RPMI7951 (cell line): ENCODE results near the gene PABPC1L. TPM values are rescaled to one million over a fixed set of nuclear protein-coding genes. Genes with fewer than 3 reads are reported as not detected.

Experiments used
- DNase-seq: peaks from one replicate; pipeline ENCODE4 v3.0.0-alpha.2; 2012; ENCODE audit warnings: low read depth
- total RNA-seq: library from RNA; depleted of rRNA; stranded (reverse); fragments of >200 nt; shearing (Covaris generic); gene quantifications from 2 replicates; pipeline ENCODE4 v1.2.3, GENCODE V29; 2014

The PABPC1L gene
- total RNA-seq, 1 experiment from 2014 or later: 4.9 TPM

- DNase-seq: no peak
These were observed 32.6 kb downstream of the PABPC1L start for GRCh38 chr20:44942264-44942973.

DNA sequence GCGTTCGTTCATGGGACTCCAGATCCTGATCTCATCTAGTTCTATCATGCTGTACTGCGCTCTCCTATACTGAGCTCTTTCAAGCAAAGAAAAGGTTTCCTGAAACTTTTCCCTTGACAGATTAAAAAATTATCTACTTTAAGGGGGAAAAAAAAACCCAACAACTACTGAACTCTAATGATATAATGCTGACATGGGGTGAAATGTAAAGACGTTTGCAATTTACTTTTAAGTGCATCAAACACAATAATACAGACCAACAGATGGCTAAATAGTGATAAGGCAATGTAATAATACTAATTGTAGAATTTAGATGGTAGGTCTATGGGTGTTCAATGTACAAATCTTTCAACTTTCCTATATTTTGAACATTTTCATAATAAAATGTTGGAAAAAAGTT, 34.0 kb downstream of the PABPC1L start:
- no peak for DNase-seq

- no peak for DNase-seq
These were observed 35.4 kb downstream of the PABPC1L start for GRCh38 chr20:44945261-44945660.

- DNase-seq: no peak
These were observed 36.5 kb downstream of the PABPC1L start for GRCh38 chr20:44946271-44946852.

GRCh38 chr20:44948107-44948506, 38.2 kb downstream of the PABPC1L start:
- no peak for DNase-seq

DNA sequence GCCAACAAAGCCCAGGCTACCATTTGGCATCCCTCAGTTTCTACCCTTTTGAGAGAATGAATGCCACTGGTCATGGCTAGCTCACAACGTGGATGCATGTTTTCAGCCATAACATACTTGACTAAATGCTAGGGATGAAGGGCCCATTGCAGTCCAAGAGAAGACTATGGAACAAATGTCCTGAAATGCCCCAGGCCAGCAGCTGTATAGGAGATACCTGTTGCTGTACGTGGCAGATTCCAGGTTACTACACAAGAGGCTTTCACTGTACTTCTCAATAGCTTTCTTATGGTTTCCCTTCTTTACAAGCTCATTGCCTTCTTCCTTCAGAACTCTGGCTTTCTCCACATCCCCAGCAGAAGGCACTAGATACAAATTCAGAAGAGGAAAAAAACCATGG, 38.7 kb downstream of the PABPC1L start:
- DNase-seq: no peak

DNA sequence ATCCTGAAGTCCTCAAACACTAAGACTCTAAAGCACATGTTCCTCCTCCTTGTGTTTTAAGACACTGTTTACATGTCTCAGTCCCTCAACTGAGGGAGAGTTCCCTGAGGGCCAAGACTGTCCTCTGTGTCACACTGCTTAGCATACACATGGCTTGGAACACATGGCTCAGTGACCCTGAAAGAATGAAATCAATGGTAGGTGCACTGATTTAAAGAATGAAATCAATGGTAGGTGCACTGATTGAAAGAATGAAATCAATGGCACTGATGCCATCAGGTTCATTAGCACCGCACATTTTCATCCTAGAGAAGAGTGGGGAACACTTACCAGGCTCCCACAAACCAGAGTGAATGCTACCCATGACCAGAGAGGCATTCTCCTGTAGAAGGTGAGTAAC, 40.5 kb downstream of the PABPC1L start:
- DNase-seq: no peak

GRCh38 chr20:44952731-44953130, 42.9 kb downstream of the PABPC1L start:
- DNase-seq: no peak

DNA sequence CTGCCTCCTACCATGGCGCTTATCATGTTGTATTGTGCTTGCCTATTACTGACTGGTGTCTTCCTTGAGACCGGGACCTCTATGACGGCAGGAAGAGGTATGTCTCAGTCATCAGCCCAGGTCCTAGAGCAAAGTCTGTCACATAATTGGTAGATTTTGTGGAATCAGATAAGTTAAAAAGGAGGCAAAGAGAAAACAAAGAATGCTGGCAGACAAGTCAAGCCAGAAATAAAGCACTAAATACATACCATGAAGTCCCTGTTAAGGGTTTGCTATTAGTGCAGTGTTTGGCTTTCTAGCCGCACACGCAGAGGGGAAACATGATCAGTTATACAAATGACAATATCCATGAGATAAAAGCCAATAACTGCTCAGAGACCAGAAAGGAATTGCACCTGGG, 44.4 kb downstream of the PABPC1L start:
- no peak for DNase-seq

DNA sequence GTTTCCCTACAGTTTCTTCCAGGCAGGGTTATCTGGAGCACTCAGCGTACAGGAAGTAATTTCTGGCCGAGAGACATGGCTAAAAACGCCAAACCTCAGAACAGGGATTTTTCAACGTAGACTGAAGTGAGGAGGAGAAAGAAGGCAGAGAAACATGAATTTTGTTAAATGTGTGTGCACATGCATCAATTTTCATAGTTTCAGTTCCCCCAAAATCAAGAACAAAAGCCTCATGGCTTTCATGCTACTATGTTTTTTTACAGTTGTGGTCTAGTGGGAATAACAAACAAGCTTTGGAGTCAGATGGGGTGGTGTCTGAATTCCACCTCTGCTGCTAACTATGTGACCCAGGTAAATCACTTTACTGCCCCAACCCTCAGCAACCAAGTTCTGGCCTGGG, 45.4 kb downstream of the PABPC1L start:
- no peak for DNase-seq

- DNase-seq: no peak
These were observed 46.5 kb downstream of the PABPC1L start for GRCh38 chr20:44956410-44956809.

GRCh38 chr20:44958276-44958675, 48.4 kb downstream of the PABPC1L start:
- no peak for DNase-seq

DNA sequence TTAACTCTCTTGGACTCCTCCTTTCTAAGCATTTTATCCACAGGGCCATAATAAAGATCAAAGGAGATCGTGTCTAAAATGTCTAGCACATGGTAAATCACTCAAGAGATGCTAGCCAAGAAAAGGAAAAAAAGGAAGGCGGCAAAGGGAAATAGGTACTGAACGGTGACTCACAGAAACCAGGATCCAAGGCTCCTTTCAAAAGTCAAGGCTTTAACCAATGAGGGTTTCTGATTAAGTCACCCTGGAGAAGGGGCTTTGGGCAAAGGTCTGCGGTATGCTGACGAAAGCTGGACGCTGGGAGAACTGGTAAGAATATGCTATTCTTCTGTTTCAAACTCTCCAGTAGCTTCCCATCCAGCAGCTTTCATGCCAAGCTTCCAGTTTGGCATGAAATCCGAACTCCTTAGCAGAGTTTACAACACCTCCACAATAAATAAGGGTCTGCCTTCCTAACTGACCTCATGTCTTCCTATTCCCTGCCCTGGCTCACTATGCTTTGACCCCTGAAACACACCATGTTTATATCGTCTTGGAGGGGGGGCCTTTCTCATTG, 49.3 kb downstream of the PABPC1L start:
- DNase-seq: peak; percentile 47

GRCh38 chr20:44959638-44960102, 49.8 kb downstream of the PABPC1L start:
- peak; percentile 73 for DNase-seq

- peak; percentile 93 for DNase-seq
These were observed 50.4 kb downstream of the PABPC1L start, which contains the start of gene TOMM34 for GRCh38 chr20:44960103-44960852. TSS of gene TOMM34 (minus strand) at chr20:44960397. CDS start at chr20:44960333, 64 bp downstream.

DNA sequence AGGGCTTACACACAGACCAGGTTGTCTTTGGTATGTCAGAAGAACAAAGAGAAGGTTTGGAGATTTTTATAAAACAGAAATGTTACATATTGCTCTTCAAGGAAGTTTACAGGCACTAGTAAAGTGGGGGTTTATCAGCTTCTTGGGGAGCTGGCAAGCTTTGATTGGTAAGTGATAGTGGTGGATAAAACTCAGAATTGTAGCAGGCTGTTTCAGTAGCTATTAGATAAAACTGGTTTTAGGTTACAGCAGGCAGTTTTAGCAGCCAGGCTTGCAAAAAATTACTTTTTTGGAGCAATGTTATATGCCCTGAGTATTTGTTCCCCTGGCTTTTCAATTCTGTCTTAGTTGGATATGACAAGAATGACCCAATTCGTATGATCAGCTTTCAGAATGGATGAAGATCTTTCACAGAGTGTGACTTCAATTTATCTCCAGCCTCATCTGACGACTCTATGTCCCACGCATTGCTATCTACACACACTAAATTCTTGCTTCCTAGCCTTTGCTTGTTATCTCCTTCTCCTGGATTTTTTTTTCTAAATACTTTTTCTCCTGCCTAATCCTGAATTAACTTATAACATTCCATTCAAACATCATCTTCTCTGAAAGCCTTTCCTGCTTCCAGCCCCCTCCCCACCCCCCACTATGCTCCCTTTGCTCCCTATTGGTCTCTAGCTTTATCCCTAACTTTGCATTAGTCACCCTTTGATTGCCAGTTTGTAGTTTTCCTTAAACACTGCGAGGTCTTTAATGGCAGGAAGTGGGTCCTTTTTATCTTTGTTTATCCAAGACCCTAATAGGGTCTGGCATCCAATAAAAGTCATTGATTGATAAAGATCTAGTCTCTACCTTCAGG, 51.4 kb downstream of the PABPC1L start:
- DNase-seq: peak; percentile 20

DNA sequence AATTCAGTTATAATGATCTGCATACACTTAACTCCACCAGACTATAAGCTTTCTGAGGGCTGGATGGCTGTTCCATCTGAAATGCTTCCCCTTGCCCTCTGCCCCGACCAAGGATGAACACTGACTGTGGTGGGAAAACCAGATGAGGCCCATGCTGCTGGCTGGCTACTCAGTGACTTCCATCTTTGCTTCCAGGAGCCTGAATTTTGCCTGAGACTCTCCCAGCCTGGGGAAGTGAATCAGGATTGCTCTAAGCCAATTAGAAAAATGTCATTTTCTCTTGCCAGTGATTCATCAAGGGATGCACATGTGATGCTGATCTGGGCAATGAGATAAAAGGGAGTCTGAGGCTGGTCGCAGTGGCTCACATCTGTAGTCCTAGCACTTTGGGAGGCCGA, 52.0 kb downstream of the PABPC1L start:
- DNase-seq: peak; percentile 86

GRCh38 chr20:44962483-44962882, 52.6 kb downstream of the PABPC1L start:
- no peak for DNase-seq

- no peak for DNase-seq
These were observed 53.7 kb downstream of the PABPC1L start for GRCh38 chr20:44963325-44964215.

DNA sequence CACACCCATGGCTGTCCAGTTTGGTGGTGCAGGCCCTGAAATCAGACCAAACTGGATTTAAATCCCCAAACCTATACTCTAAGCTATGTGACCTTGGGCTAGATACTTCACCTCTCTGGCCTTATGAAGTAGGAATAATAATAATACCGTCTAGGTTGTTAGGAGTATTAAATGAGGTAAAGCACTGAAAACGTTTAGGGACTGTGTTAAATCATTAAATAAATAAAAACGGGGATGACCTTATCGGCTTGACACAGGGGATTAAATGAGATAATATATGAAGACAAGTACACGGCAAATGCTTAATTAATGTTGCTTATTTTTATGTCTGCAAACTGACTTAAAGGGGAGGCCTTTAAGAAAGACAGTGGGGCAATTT, 55.8 kb downstream of the PABPC1L start:
- DNase-seq: no peak
